ENCODE measurements around the gene PTPRN2. TPM values are rescaled to one million over a fixed set of nuclear protein-coding genes. Genes with fewer than 3 reads are reported as not detected.
A peak's percentile ranks its signal among the peaks of the same experiment; 100 is the strongest.

PTPRN2 gene
- total and polyA plus RNA-seq, 9 of the 15 experiments (the other 6 are each of a cell fraction or from before 2014, with no cell fraction given) = not detected

DNA sequence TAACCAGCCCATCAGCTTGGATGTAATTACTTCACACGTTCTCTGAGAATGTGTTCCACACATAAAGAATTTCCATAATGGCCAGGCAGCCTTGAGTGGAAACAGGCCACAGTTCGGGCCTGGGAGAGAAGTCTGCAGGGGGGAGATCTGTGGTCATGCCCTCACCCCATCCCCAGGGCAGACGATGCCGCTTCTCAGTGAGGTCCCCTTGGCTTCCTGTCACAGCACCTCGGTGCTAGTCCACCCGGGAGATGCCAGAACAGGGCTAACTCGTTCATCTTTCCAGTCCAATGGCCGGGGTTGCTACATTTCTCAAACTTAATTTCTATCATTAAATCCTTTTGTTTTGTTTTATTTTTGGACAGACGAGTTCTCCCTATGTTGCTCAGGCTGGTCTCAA is 624.1 kb downstream of the PTPRN2 start (continued):
- no peak for TF ChIP-seq PHF8 (IDR thresholded peaks at IDR 0.05; ENCODE audit: borderline replicate concordance, low read length)
- no peak for TF ChIP-seq ZC3H11A (IDR thresholded peaks at IDR 0.05; ENCODE audit: low read depth, low read length)

DNA sequence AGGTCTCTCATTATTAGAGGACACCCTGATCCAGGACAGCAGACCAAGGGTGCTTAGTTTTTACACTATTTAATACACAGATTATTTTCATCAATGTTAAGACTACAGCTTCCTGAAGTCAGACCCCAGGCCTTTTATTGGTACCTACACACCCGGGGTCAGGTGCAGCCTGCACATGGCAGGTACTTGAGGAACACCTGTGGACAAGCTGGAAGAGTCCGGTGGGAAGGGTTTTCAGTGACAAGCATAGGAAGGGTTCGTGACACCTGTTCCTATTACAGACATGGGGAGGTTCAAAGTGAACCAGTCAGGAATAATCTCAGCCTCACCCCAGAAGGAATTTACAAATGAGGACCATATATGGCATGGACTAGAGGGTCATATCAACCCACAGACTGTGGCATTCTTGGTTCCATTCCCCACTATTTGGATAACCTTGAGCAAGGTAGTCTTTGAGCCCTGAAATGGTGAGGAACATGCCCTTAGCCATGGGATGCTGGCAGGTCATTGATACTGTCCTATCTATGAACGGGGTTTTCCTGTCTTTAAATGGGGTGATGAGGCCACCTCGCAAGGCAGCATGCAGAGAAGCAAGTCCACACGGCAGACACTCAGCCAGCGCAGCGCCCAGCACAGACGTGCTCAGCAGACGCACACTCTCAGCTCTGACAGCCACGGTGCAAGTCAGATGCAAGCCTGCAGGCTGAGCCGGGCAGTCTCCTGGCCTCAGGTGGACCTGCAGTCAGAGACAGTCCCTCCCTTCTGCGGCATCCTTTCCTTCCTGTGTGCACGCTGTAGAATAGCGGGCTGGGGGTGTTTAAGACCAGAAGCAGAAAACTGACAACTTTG is 624.9 kb downstream of the PTPRN2 start:
- no peaks in the 10 kb centered on the region for H4K20me1 ChIP-seq (replicated peaks; ENCODE audit: control insufficient read depth, insufficient read depth, low read length)
- POLR2A ChIA-PET = no interaction called here
- no peaks in the 10 kb centered on the region for H3K4me1 ChIP-seq (replicated peaks in 1 of 2; ENCODE audit: control insufficient read depth in 2 of 2, insufficient read depth in 2 of 2, low read length in 2 of 2)
- H3K4me3 ChIP-seq = no peak overlapping the region
- no peak for DNase-seq (ENCODE audit: extremely low read depth in 1 of 4, low spot score in 3 of 4)
- H2AFZ ChIP-seq (ENCODE audit: low read depth, low read length) = no peak overlapping the region
- no peaks in the 10 kb centered on the region for H3K79me2 ChIP-seq (ENCODE audit: control insufficient read depth, insufficient read depth, low read length)
- H3K9me3 ChIP-seq (replicated peaks; ENCODE audit: control insufficient read depth, insufficient read depth, low read depth, low read length) = no peaks in the 10 kb centered on the region
- TF ChIP-seq ZKSCAN3 (CRISPR knock-in tag; IDR thresholded peaks at IDR 0.05) = no peak
- TF ChIP-seq GATA2 (CRISPR knock-in tag; IDR thresholded peaks at IDR 0.05) = no peak
- TF ChIP-seq HDAC8 (tag; IDR thresholded peaks at IDR 0.05) = no peak
- TF ChIP-seq SOX6 (IDR thresholded peaks at IDR 0.05) = no peak
- TF ChIP-seq, protein P1, sequence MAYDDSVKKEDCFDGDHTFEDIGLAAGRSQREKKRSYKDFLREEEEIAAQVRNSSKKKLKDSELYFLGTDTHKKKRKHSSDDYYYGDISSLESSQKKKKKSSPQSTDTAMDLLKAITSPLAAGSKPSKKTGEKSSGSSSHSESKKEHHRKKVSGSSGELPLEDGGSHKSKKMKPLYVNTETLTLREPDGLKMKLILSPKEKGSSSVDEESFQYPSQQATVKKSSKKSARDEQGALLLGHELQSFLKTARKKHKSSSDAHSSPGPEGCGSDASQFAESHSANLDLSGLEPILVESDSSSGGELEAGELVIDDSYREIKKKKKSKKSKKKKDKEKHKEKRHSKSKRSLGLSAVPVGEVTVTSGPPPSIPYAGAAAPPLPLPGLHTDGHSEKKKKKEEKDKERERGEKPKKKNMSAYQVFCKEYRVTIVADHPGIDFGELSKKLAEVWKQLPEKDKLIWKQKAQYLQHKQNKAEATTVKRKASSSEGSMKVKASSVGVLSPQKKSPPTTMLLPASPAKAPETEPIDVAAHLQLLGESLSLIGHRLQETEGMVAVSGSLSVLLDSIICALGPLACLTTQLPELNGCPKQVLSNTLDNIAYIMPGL (CRISPR knock-in tag; IDR thresholded peaks at IDR 0.05) = no peak
- no peak for TF ChIP-seq TRIM24 (IDR thresholded peaks at IDR 0.05)
- no peak for TF ChIP-seq ZNF282 (CRISPR knock-in tag; IDR thresholded peaks at IDR 0.05)
- H3K27ac ChIP-seq (ENCODE audit: extremely low read depth, low read depth, low read length) = no peak overlapping the region
- 1% methylated on average over 15 of the region's 15 CpGs for WGBS (ENCODE audit: insufficient coverage, low coverage, missing lambda C conversion rate)
- no TSS peak for BruUV-seq (replicated peaks)
- H3K9ac ChIP-seq (ENCODE audit: insufficient read depth in 1 of 2, low read depth in 2 of 2, low read length in 2 of 2) = no peak overlapping the region
- peak; percentile 50; the same call in 1 of the 3 replicates for ATAC-seq
- CTCF ChIA-PET (ENCODE audit: low intra/inter-chr PET ratio) = no interaction called here
- FAIRE-seq = no peak
- no peaks in the 10 kb centered on the region for H3K9me1 ChIP-seq (ENCODE audit: control insufficient read depth, insufficient read depth, low read length)
- intact Hi-C loops (cut with micrococcal nuclease) (no loop called here), in situ Hi-C loops (cut with MboI) (no loop called here)
- H3K36me3 ChIP-seq (ENCODE audit: control insufficient read depth, insufficient read depth, low read length) = no peaks in the 10 kb centered on the region
- H3K4me2 ChIP-seq (ENCODE audit: insufficient read depth, low read length) = no peak overlapping the region
- peaks cover 12 to 20% of the 10 kb centered on the region in 2 experiments for H3K27me3 ChIP-seq (ENCODE audit: control insufficient read depth in 2 of 2, insufficient read depth in 2 of 2, low read length in 2 of 2)
